NCI-H187 (cell line): ENCODE measurements around the gene CTRB1.
"Not testable (repeated sequence)": the region's sequence is repeated elsewhere in the genome, so short reads cannot be mapped to it uniquely, and the experiment has no call there.

ENCODE experiments used
- DNase-seq, 2 experiments: peaks; one replicate each; lab custom pipeline; 2025; lab: John Stamatoyannopoulos, UW

The CTRB1 gene

GRCh38 chr16:75271441-75272096, 52.8 kb downstream of the CTRB1 start:
- no peak for DNase-seq

GRCh38 chr16:75272097-75272551, 53.3 kb downstream of the CTRB1 start:
- DNase-seq: no peak

- DNase-seq: not testable (repeated sequence)
Observed at GRCh38 chr16:75272629-75273028, 53.8 kb downstream of the CTRB1 start.

GRCh38 chr16:75273054-75273925, 54.5 kb downstream of the CTRB1 start:
- DNase-seq: no peak
